ENCODE results near the gene STXBP6. TPM values are rescaled to one million over a fixed set of nuclear protein-coding genes. Genes with fewer than 3 reads are reported as not detected.

The STXBP6 gene
- total RNA-seq, 1 donor from 2014 or later = 18.1 TPM

DNA sequence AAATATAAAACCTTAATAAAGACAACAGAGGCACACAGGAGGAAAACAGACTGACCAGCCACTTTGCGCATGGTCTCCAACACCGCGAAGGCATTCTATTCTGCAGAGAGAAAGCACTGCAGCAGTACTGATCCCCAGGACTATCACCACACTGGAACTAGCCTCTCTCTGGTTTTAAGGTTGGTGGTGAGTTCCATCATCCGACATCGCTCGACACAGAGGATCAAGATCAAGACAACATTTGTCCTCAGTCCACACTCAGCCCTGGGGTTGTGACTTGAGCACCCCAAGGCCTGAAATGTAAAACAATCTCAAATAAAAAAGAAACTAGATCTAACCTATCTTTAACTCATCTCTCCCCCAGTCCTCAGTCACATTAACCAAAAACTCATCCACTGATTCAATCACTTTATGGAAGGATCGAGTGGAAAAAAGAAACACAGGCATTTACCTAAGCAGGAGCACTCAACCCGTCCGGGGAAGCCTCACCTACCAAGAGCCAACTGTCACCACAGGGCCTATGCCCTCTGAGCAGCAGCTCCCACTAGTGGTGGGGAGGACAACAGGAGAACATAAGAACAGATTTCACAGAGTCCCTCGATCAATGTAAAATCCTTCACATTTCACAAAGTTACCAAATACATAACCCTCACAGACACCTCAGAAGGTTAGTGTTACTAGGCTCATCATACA lies 17.7 kb downstream of the STXBP6 start:
- DNase-seq (ENCODE audit: low spot score) (no peak), ATAC-seq (no peak)
- intact Hi-C loops (cut with DNase I) = no loop called here

DNA sequence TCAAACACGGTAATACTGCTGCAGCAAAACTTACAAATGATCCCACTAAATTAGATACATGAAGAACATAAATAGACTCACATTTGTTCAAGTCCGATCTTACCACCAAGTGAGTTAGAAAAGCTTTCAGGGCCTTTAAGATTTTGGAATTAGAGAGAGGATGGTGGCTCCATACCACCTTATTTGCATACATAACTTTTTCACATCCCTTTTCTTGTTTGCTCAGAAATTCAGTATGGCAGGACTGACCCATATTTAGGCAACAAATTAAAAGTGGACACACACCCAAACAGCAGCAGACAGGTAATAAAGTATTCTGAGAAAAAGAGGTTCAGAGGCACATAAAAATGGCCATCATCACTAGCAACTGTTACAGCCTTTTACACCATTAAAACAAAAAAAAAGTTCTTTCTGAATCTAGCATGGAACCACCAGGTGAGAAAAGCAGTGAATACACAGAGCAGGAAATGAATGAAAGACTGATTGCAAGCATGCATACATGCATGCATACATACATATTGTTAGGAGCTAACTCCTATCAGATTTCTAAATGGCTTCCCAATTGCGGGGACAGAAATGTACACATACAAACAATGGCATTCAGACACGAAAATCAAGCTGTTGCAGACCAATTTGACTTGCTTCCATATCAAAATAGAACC lies 23.3 kb downstream of the STXBP6 start:
- ATAC-seq (no peak), DNase-seq (ENCODE audit: low spot score) (no peak)
- intact Hi-C loops (cut with DNase I) = no loop called here

DNA sequence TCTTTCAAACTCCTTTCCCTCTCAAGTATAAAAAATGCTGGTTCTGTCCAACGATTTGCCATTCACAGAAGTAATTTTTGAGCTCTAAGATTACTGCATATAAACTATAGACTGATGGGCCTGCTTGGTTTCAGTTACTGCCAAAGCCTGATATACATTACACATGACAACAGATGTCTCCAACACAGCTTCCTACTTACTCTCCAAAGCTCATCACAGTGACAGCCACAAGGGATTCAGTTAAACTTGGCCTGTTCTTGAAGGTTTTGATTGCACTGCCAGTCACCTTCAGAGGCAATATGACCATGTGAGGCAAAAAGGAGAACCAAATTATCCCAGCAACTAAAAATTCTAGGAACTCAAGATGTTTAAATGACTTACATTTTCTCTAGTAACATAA lies 30.1 kb downstream of the STXBP6 start:
- intact Hi-C loops (cut with DNase I) = no loop called here
- no peak for ATAC-seq

DNA sequence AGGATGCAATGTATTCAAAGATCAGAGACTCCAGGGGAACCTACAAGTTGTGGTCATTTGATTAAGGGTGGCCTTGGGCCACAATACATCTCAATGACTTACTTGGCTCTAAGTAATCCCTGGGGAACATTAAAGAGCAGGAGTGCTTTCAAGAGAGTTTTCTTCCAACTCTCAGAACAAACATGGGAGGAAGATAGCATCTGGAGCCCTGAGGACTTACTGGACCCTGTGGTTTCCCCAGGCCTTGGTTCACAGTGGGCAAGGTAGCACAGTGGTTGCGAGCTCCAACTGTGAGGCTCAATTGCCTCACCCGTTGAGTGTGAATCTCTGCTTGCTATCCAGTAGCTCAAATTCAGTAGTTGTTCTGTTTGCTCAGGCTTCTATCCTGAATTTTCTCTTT lies 32.4 kb downstream of the STXBP6 start:
- ATAC-seq = no peak
- DNase-seq (ENCODE audit: low spot score) = no peak
- intact Hi-C loops (cut with DNase I) = no loop called here

More for the DNA sequence above, 30.1 kb downstream of the STXBP6 start:
- no peak for DNase-seq (ENCODE audit: low spot score)

DNA sequence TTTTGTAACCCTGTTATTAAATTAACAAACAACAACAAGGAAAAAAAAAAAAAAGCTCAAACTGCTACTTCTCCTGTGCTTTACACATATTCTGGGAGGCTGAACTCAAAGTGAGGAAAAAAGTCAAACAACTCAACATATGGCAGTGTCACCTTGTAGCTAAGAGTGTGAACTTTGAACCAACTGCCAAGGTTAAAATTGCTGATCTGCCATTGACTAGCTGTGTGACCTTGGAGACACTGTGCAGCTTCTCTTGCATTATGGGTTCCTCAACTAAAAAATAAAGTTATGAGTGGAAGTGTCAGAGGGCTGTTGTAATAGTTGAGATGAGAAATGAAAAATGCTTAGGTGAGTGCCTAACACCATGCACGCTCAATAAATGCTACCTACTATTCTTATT lies 34.2 kb downstream of the STXBP6 start:
- no peak for ATAC-seq
- no peak for DNase-seq (ENCODE audit: low spot score)
- intact Hi-C loops (cut with DNase I) = no loop called here

DNA sequence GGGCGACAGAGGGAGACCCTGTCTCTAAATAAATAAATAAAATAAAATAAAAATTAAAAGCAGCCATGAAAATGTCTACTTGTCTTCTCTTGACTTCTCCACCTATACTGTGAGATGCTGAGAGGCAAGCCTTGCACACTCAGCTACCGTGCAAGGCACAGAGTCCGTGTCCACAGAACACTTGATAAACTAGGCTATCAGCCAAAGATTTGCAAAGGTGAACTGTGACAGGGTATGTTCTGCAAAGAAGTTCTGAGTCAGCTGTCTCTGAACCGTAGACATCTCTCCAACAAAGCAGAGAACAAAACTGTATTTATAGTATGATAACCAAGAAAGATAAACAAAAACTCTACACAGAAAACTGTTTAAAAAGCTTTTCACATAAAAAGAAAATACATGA lies 35.5 kb downstream of the STXBP6 start:
- no peak for ATAC-seq
- DNase-seq (ENCODE audit: low spot score) = no peak
- intact Hi-C loops (cut with DNase I) = no loop called here

DNA sequence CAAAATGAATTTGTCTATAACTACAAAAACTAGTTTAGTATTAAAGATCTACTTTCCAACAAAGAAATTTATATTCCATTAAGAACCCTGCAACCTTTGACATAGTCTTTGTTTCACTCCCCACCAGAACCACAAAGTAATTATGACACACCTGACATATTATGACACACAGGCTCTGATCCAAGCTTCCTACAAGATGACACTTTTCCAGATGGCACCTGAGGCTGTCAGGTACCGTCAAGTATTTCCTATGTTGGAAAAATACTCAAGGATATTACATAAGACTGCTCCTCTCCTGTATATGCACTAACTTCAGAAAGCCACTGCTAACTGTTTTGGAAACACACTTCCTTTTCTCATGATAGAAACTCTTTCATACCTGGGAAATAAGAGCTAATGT lies 38.9 kb downstream of the STXBP6 start:
- ATAC-seq (no peak), DNase-seq (ENCODE audit: low spot score) (no peak)
- intact Hi-C loops (cut with DNase I) = no loop called here

DNA sequence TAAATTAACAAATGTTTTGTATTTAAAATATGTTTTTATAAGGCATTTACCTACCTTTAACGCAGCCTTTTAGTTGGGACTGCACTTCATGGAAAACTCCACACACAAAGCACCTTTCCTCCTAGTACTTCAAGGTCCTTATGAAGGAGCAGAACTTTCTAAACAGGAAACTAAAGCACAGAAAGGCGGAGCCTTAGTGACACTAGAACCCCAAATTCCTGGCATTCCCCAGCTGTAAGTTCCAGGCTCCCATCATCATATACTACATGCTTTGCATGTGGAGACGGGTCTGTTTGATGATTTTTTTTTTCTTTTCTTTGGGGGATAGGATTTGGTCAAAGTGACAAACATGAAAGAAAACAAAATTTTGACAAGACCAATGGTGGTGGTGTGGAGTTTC lies 39.5 kb downstream of the STXBP6 start:
- ATAC-seq (no peak), DNase-seq (ENCODE audit: low spot score) (no peak)
- intact Hi-C loops (cut with DNase I) = no loop called here

DNA sequence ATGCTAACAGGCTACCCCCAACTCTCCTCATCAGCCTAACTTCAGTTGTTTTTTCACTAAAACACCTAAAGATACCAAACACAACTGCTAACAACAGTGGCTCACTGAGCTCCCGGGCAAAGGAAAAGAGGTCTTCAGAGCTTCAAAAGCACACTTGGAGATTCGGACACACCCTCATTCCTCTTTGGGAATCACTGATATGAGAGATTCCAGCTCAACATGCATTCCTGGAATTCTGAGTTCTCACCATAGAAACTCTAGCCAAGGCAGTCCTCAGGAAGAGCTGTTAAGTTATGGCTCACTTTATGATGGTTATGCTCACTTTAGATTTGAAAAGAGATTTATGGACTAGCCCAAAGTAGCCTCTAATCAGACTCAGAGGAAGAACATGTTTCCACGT lies 40.1 kb downstream of the STXBP6 start:
- intact Hi-C loops (cut with DNase I) = no loop called here
- ATAC-seq (no peak), DNase-seq (ENCODE audit: low spot score) (no peak)

DNA sequence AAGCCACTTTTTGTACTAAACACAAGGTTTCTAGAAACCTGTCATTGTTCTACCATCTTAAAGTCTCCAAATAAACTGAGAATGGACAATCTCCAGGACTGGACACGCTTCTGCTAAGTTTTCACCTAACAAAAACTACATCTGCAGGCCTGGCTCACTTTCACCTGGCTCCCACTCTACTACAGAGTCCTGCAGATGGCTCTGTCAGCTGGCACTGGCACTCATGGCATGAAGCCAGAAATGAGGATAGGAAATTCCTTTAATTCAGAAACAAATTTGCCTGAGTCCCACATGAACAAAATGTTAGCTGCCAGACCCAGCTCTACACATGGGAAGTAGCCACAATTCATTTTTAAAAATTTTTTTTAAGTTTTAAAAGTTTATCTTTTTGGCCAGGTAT lies 42.1 kb downstream of the STXBP6 start:
- intact Hi-C loops (cut with DNase I) = no loop called here
- ATAC-seq (no peak), DNase-seq (ENCODE audit: low spot score) (no peak)

DNA sequence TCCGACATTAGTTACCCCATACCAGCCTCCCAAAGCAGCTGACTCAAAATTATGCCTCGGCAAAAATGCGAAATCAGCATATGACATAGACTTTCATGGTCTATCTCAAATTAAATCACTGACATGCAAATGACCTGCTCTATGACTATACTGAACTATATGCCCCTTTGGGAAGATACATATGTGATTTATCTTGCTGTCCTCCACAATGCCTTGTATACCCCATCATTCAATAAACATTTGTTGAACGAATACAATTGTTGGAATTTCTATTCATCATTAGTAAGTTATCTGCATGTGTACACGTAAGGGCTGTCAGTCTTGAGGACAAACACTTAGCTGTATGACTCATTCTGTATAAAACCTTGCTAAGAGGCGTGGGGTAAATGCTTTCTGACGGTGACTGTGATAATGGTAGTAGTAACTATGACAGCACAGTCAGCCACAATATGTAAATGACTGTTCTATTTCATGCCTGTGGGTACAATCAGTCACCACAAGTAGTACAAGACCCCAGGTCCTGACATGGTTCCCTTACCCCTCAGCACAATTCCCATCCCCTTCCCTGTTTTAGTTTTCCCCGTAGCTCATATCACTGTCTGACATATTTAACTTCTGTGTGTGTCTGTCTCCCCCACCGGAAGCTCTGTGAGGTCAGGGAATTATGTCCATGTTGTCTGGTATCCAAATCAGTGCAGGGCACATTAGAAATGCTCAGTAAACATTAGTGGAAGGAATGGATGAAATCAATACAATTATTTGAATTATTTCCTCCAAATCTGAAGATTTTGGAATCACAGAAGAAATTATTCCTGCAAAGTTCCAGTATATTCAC lies 42.8 kb downstream of the STXBP6 start:
- DNase-seq (ENCODE audit: low spot score) = no peak
- intact Hi-C loops (cut with DNase I) = no loop called here
- no peak for ATAC-seq

DNA sequence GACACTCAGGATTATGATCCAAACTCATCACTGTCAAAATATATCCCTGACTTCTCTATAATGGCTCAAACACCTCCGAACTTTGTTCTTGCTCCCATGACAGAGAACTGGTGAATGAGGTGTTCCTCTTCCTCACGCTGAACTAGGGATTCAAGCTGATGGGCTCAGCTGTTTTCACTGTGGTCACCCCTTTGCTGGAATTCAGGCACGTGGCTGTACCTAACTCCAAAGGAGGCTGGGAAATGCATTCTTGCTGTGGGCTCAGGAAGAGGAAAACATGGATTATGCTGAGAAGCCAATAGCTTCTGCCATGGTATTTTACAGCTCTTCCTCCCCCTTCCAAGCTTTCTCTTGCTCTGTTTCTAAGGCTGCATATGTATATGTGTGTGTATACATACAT lies 43.9 kb downstream of the STXBP6 start:
- intact Hi-C loops (cut with DNase I) = no loop called here
- DNase-seq (ENCODE audit: low spot score) (no peak), ATAC-seq (no peak)

DNA sequence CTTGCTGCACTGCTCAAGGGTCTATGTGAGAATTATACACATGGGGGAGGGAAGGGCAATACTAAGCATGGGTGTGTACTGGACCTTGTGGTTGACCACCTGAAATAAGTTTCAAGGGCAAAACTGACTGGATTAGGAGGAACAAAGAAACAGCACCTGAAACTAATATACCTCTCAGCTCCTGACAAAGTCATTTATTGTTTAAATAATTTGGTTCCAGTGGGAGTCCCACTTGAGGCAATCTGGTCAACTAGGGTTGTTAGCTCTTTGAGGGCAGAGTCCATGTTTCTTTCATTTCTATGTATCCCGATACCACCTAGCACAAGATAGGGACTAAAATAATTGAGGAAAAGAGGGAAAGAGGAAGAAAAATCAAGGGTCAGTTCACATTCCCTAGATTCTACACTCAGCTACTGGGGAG lies 45.5 kb downstream of the STXBP6 start:
- intact Hi-C loops (cut with DNase I) = no loop called here
- DNase-seq (ENCODE audit: low spot score) = no peak
- ATAC-seq = no peak

DNA sequence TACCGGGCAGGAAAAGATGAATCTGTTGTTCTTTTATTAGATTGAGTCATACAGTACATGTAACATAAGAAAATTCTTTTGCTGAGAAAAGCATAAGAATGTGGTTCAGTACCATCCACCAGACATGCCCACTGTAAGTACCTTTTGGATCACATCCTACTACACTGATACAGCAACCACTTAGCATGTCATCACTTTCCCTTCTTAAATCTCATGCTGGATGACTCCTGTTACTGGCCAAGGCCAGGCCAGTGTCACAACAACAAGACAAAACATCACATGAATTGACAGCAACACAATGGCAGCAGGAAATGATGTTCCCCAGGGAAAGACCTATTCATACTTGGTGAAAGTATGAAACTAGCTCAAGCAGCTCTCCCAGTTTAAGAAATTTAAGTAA lies 46.4 kb downstream of the STXBP6 start:
- no peak for DNase-seq (ENCODE audit: low spot score)
- peak; percentile 10 for ATAC-seq
- intact Hi-C loops (cut with DNase I) = no loop called here

DNA sequence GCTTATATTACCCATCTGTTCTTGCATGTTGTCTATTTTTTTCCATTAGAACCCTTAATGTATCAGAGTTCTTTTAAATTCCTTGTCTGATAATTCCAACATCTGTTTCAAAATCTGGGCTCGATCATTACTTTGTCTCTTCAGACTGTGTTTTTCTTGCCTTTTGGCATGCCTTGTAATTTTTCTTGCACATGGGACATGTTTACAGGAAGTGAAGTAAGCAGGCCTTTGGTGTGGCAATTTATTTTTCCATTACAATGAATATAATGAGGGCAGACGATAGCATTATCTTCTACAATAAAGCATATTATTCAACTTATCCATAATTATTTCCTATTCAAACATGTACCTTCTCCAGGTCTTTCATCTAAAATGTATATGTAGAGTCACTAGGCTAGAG lies 48.3 kb downstream of the STXBP6 start:
- DNase-seq (ENCODE audit: low spot score) (no peak), ATAC-seq (peak; percentile 90)
- intact Hi-C loops (cut with DNase I) = no loop called here

DNA sequence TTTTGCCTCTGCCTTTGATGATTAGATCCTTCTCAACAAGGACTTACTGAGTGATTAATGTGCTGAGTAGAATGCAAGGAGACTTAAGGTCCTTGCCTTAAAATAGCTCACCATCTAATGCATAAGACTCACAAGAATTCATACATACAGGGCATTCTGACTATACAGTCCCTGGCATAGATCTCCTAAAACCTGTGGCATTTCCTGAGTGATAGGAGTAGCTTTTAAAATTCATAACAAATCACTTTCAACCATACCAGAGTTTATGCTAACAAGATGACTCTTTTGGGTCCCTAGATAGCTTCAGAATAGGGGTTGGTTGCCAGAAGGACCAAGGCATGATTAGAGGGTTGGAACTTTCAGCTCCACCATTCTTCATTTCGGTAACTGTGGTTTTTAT lies 48.8 kb downstream of the STXBP6 start:
- intact Hi-C loops (cut with DNase I) = no loop called here
- ATAC-seq (peak; percentile 51), DNase-seq (ENCODE audit: low spot score) (no peak)

DNA sequence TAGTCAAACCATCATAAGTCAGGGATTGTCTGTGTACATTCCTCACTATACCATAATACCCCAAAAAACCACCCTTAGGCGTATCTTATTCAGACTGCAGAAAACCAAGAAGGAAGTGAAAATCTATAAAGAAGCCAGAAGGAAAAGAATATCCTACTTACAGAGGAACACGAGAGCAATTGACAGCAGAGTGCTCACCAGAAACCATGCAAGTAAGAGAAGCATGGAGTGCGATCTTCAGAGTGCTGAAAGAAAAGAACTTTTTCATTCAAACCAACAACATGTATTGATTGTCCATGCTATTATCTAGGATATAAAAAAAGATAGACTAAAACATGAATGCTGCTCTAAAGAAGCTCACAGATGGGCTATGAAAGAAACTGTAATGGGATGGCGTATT lies 50.8 kb downstream of the STXBP6 start:
- ATAC-seq (no peak), DNase-seq (ENCODE audit: low spot score) (no peak)
- intact Hi-C loops (cut with DNase I) = no loop called here

DNA sequence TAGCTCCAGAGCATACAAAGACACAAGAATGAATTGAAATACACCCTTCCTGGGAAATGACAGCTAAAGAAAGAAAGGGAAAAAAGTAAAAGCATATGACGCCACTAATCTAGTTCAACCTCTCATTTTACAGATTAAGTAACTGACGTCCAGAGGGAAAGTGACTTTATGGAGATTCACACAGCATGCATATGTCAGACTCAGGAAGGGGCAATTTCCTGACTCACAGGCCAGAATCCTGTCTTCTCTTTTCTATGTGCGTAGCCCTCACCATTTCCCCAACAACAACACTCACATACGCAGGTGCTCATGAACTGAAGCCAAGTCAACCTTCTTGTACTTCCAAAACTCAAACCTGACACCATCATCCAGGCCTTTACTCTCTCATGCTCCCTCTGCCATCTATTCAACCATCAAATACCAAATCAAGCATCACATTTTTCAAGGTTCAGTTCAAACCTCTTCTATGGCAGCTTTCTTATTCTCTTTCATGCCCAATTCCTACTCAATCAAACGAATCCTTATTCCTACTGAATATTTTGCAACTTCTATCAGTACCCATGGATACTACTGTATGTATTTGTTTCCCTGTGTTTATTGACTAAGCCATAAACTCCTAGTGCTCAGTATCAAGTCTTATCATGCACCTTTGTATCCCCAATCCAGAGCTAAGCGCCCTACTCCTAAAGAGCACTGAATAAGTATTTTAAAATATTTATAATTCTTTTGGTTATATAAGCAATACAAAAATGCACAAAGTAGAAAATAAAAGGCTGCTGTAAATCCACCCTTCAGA lies 52.8 kb downstream of the STXBP6 start:
- no peak for ATAC-seq
- intact Hi-C loops (cut with DNase I) = no loop called here
- DNase-seq (ENCODE audit: low spot score) = no peak

DNA sequence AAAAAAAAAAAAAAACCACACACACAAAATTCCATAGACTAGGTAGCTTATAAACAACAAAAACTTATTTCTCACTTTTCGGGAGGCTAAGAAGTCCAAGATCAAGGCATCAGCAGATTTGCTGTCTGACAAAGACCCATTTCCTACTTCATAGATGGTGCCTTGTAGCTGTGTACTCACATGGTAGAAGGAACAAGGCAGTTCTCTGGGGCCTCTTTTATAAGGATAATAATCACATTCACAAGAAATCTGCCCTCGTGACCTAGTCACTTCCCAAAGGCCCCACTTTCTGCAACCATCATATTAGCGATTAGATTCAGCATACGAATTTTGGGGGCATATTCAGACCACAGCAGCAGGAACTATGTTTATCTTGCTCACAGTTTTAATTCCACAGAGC lies 54.9 kb downstream of the STXBP6 start:
- intact Hi-C loops (cut with DNase I) = no loop called here
- ATAC-seq = peak; percentile 45
- DNase-seq (ENCODE audit: low spot score) = no peak
